Peyer's patch (tissue), 4 donors: Measurements from ENCODE around the gene RTBDN.

ENCODE experiments used
- POLR2A ChIP-seq, 2 donors: fragments of 450-650 bp; IDR thresholded peaks; one replicate each; pipeline ENCODE4 v1.5.1; 2017; ENCODE audit warnings: antibody characterized with exemption in 2 of 2, mild to moderate bottlenecking in 2 of 2, moderate library complexity in 2 of 2
- TF ChIP-seq, protein P1 (sequence below), 6 experiments: fragments of 450-650 bp in 4 of 6; fragments of 200-600 bp in 2 of 6; sonication (generic) in 1 of 6; IDR thresholded peaks; one replicate each; pipeline ENCODE4 v1.5.1; 2017 to 2019; ENCODE audit warnings: antibody characterized with exemption in 6 of 6, mild to moderate bottlenecking in 3 of 6, moderate library complexity in 1 of 6

DNA sequence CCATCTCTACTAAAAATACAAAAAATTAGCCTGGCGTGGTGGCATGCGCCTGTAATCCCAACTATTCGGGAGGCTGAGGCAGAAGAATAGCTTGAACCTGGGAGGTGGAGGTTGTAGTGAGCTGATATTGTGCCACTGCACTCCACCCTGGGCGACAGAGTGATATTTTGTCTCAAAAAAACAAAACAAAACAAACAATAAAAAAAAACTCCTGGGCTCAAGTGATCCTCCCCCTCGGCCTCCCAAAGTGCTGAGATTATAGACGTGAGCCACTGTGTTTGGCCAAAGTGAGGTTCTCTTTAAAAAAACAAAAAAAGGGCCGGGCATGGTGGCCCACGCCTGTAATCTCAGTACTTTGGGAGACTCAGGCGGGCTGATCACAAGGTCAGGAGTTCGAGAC lies 46.9 kb downstream of the RTBDN start:
- TF ChIP-seq, protein P1, sequence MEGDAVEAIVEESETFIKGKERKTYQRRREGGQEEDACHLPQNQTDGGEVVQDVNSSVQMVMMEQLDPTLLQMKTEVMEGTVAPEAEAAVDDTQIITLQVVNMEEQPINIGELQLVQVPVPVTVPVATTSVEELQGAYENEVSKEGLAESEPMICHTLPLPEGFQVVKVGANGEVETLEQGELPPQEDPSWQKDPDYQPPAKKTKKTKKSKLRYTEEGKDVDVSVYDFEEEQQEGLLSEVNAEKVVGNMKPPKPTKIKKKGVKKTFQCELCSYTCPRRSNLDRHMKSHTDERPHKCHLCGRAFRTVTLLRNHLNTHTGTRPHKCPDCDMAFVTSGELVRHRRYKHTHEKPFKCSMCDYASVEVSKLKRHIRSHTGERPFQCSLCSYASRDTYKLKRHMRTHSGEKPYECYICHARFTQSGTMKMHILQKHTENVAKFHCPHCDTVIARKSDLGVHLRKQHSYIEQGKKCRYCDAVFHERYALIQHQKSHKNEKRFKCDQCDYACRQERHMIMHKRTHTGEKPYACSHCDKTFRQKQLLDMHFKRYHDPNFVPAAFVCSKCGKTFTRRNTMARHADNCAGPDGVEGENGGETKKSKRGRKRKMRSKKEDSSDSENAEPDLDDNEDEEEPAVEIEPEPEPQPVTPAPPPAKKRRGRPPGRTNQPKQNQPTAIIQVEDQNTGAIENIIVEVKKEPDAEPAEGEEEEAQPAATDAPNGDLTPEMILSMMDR (IDR thresholded peaks at IDR 0.05) = no peak
- TF ChIP-seq POLR2A (IDR thresholded peaks at IDR 0.05) = no peak
